WTC11 (cell line): ENCODE results near the gene TSEN15. TPM values are rescaled to one million over a fixed set of nuclear protein-coding genes. Genes with fewer than 3 reads are reported as not detected.

ENCODE experiments used
- ATAC-seq: fragments of 200-7000 bp; cut with Tn5 transposase; 2 replicates; pipeline ENCODE4 v1.10.0; 2021; ENCODE audit warnings: mild to moderate bottlenecking, moderate library complexity
- CTCF ChIA-PET: fragments of 300-600 bp; sonication (Branson Sonifier 250); formaldehyde crosslinking; loops from one replicate; lab custom pipeline; 2021; ENCODE audit warnings: antibody characterized with exemption; lab: Charles Lee
- POLR2A ChIA-PET: fragments of 350-600 bp; sonication (Branson Sonifier 250); formaldehyde crosslinking; loops from one replicate; lab custom pipeline; 2021; ENCODE audit warnings: antibody characterized with exemption; lab: Charles Lee
- DNase-seq: peaks from one replicate; pipeline ENCODE4 v3.0.0; 2021; ENCODE audit warnings: low spot score
- H3K27ac Mint-ChIP-seq: 2 replicates; pipeline ENCODE4 v1.8.0; 2021; ENCODE audit warnings: mixed read lengths
- H3K27me3 Mint-ChIP-seq: 2 replicates; pipeline ENCODE4 v1.8.0; 2021; ENCODE audit warnings: low read depth, mild to moderate bottlenecking, moderate library complexity, mixed read lengths
- H3K36me3 Mint-ChIP-seq: 2 replicates; pipeline ENCODE4 v1.8.0; 2021; ENCODE audit warnings: mixed read lengths
- H3K4me1 Mint-ChIP-seq: 2 replicates; pipeline ENCODE4 v1.8.0; 2022; ENCODE audit warnings: mixed read lengths
- H3K4me3 Mint-ChIP-seq: 2 replicates; pipeline ENCODE4 v1.8.0; 2021; ENCODE audit warnings: mild to moderate bottlenecking, moderate library complexity, mixed read lengths
- H3K9me3 Mint-ChIP-seq: 2 replicates; pipeline ENCODE4 v1.8.0; 2021; ENCODE audit warnings: mixed read lengths
- ATF1 ChIP-seq: sonication (generic); formaldehyde crosslinking; IDR thresholded peaks from 2 replicates; pipeline ENCODE4 v1.8.1; 2023; ENCODE audit warnings: mild to moderate bottlenecking, moderate library complexity, missing genetic modification reagents
- CBFB ChIP-seq: sonication (generic); formaldehyde crosslinking; IDR thresholded peaks from 2 replicates; pipeline ENCODE4 v1.8.1; 2022; ENCODE audit warnings: mild to moderate bottlenecking, low read depth, missing genetic modification reagents
- E2F5 ChIP-seq: sonication (generic); formaldehyde crosslinking; IDR thresholded peaks from 2 replicates; pipeline ENCODE4 v1.8.1; 2022; ENCODE audit warnings: mild to moderate bottlenecking, moderate library complexity, missing genetic modification reagents
- ETV6 ChIP-seq: sonication (generic); formaldehyde crosslinking; IDR thresholded peaks from 2 replicates; pipeline ENCODE4 v1.8.1; 2022; ENCODE audit warnings: mild to moderate bottlenecking, missing genetic modification reagents
- GRHL2 ChIP-seq: fragments of 250-450 bp; sonication (Bioruptor Pico); IDR thresholded peaks from 2 replicates; pipeline ENCODE4 v1.8.0; 2022; ENCODE audit warnings: mild to moderate bottlenecking, moderate library complexity; ENCODE audit not compliant: insufficient replicate concordance, severe bottlenecking
- IRF1 ChIP-seq: sonication (generic); formaldehyde crosslinking; IDR thresholded peaks from 2 replicates; pipeline ENCODE4 v1.8.0; 2023; ENCODE audit warnings: missing genetic modification reagents
- IRF2 ChIP-seq: sonication (generic); formaldehyde crosslinking; IDR thresholded peaks from 2 replicates; pipeline ENCODE4 v1.8.0; 2022; ENCODE audit warnings: low read depth, missing genetic modification reagents, borderline replicate concordance
- NFATC4 ChIP-seq: fragments of 250-450 bp; sonication (Bioruptor Pico); IDR thresholded peaks from 2 replicates; pipeline ENCODE4 v1.9.0; 2021; ENCODE audit warnings: mild to moderate bottlenecking
- NR2C2 ChIP-seq: sonication (generic); formaldehyde crosslinking; IDR thresholded peaks from 2 replicates; pipeline ENCODE4 v1.8.0; 2022; ENCODE audit warnings: mild to moderate bottlenecking, missing genetic modification reagents
- NR3C1 ChIP-seq: sonication (generic); formaldehyde crosslinking; conservative IDR thresholded peaks from 2 replicates; pipeline ENCODE4 v1.8.1; 2023; ENCODE audit warnings: low read depth, mild to moderate bottlenecking, missing genetic modification reagents
- SMAD4 ChIP-seq: sonication (generic); formaldehyde crosslinking; IDR thresholded peaks from 2 replicates; pipeline ENCODE4 v1.8.0; 2022; ENCODE audit warnings: mild to moderate bottlenecking, missing genetic modification reagents
- TCF7 ChIP-seq: sonication (generic); formaldehyde crosslinking; IDR thresholded peaks from 2 replicates; pipeline ENCODE4 v1.8.0; 2022; ENCODE audit warnings: mild to moderate bottlenecking, low read depth, missing genetic modification reagents, moderate library complexity
- ZBTB21 ChIP-seq: sonication (generic); formaldehyde crosslinking; IDR thresholded peaks from 2 replicates; pipeline ENCODE4 v1.8.1; 2023; ENCODE audit warnings: mild to moderate bottlenecking, missing genetic modification reagents, borderline replicate concordance
- ZNF263 ChIP-seq: sonication (generic); formaldehyde crosslinking; IDR thresholded peaks from 2 replicates; pipeline ENCODE4 v1.8.1; 2022; ENCODE audit warnings: low read depth, mild to moderate bottlenecking, moderate library complexity, missing genetic modification reagents
- ZNF281 ChIP-seq: sonication (generic); formaldehyde crosslinking; IDR thresholded peaks from 2 replicates; pipeline ENCODE4 v1.8.0; 2023; ENCODE audit warnings: mild to moderate bottlenecking, missing genetic modification reagents
- ZNF671 ChIP-seq: fragments of 250-450 bp; sonication (Bioruptor Pico); IDR thresholded peaks from 2 replicates; pipeline ENCODE4 v1.8.0; 2021; ENCODE audit warnings: mild to moderate bottlenecking
- total RNA-seq: library from RNA; stranded (reverse); gene quantifications from 3 replicates; pipeline ENCODE4 v1.2.3, GENCODE V29; 2021
- TF ChIP-seq, protein P1 (sequence below): sonication (generic); formaldehyde crosslinking; IDR thresholded peaks from 2 replicates; pipeline ENCODE4 v1.8.0; 2022; ENCODE audit warnings: mild to moderate bottlenecking, missing genetic modification reagents
- TF ChIP-seq, protein P2 (sequence below): fragments of 250-450 bp; sonication (Bioruptor Pico); IDR thresholded peaks from 2 replicates; pipeline ENCODE4 v2.1.2; 2022; ENCODE audit warnings: mild to moderate bottlenecking, moderate library complexity

Gene TSEN15
- total RNA-seq, 1 experiment from 2014 or later = 23.8 TPM

DNA sequence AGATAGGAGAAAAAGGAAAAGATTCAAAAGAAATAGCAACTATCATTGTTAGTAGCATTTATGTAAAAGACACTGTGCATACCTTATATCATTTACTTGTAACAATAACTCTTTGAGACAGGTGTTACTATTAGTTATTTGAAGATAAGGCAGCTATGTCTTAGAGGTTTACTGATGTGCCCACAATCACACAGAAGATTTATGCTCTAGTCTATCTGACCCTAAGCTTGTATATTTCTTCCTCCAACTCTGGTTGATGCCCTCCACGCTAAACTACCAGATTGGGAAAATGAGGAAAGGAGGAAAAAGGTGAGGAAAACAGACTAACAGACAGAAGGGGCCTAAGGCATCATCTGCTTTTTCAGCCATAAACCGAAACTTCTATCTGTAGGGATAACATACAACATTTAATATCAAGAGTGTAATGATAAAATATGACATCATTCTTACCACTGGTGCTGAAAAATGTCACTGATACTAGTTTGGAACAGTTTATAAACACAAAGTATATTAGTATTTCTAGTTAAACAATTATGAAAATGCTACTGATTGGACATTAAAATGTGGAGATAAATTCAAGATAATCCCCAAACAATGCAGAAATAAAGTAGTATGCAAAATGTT lies 19.1 kb upstream of the TSEN15 start:
- Mint-ChIP-seq H3K4me1 (peaks cover 16% of the 10 kb centered on the region), H3K27ac (no peak overlapping the region), H3K4me3 (no peak overlapping the region), H3K27me3 (peaks cover 61% of the 10 kb centered on the region), H3K9me3 (no peaks in the 10 kb centered on the region), H3K36me3 (no peaks in the 10 kb centered on the region)
- ATAC-seq (no peak), DNase-seq (no peak)
- CTCF ChIA-PET = no interaction called here
- POLR2A ChIA-PET = no interaction called here
- TF ChIP-seq SMAD4 (CRISPR knock-in tag) (no peak), NR2C2 (CRISPR knock-in tag) (no peak), ZNF671 (CRISPR knock-in tag) (no peak), ATF1 (CRISPR knock-in tag) (no peak), E2F5 (CRISPR knock-in tag) (no peak), TCF7 (no peak), ZNF281 (CRISPR knock-in tag) (no peak), ZNF263 (no peak), IRF1 (CRISPR knock-in tag) (no peak), IRF2 (CRISPR knock-in tag) (no peak), GRHL2 (CRISPR knock-in tag) (no peak), ZBTB21 (CRISPR knock-in tag) (no peak)
- TF ChIP-seq, protein P1, sequence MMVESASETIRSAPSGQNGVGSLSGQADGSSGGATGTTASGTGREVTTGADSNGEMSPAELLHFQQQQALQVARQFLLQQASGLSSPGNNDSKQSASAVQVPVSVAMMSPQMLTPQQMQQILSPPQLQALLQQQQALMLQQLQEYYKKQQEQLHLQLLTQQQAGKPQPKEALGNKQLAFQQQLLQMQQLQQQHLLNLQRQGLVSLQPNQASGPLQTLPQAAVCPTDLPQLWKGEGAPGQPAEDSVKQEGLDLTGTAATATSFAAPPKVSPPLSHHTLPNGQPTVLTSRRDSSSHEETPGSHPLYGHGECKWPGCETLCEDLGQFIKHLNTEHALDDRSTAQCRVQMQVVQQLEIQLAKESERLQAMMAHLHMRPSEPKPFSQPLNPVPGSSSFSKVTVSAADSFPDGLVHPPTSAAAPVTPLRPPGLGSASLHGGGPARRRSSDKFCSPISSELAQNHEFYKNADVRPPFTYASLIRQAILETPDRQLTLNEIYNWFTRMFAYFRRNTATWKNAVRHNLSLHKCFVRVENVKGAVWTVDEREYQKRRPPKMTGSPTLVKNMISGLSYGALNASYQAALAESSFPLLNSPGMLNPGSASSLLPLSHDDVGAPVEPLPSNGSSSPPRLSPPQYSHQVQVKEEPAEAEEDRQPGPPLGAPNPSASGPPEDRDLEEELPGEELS (CRISPR knock-in tag) = no peak
- TF ChIP-seq, all 79 proteins: peak for 0

- POLR2A ChIA-PET = no interaction called here
- no peak for ATAC-seq
- Mint-ChIP-seq H3K27ac (no peak overlapping the region), H3K9me3 (no peaks in the 10 kb centered on the region), H3K36me3 (0 out of 2 replicates have a peak, but pooled peaks cover 1% of the 10 kb centered on the region), H3K4me3 (no peak overlapping the region), H3K4me1 (peaks cover 17% of the 10 kb centered on the region), H3K27me3 (peaks cover 64% of the 10 kb centered on the region)
- no peak for TF ChIP-seq CBFB
- TF ChIP-seq, protein P2, sequence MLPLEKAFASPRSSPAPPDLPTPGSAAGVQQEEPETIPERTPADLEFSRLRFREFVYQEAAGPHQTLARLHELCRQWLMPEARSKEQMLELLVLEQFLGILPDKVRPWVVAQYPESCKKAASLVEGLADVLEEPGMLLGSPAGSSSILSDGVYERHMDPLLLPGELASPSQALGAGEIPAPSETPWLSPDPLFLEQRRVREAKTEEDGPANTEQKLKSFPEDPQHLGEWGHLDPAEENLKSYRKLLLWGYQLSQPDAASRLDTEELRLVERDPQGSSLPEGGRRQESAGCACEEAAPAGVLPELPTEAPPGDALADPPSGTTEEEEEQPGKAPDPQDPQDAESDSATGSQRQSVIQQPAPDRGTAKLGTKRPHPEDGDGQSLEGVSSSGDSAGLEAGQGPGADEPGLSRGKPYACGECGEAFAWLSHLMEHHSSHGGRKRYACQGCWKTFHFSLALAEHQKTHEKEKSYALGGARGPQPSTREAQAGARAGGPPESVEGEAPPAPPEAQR (CRISPR knock-in tag) = no peak
- TF ChIP-seq NR3C1 (CRISPR knock-in tag) = no peak
- TF ChIP-seq ETV6 = no peak
- TF ChIP-seq NFATC4 (CRISPR knock-in tag) = no peak
- DNase-seq = no peak
- CTCF ChIA-PET = no interaction called here
Measured at GRCh38 chr1:184032930-184033418, 18.6 kb upstream of the TSEN15 start.
